HEK293 (cell line): ENCODE measurements around the gene IL17RC.

Source experiments
- CTCF ChIA-PET: fragments of 350-600 bp; formaldehyde crosslinking; extraction: SDS; loops from one replicate; lab custom pipeline; 2021; ENCODE audit warnings: antibody characterized with exemption; lab: Yijun Ruan, JAX
- POLR2A ChIA-PET: fragments of 300-600 bp; formaldehyde crosslinking; extraction: SDS; loops from one replicate; lab custom pipeline; 2020; ENCODE audit warnings: antibody characterized with exemption, inconsistent platforms; lab: Yijun Ruan, JAX
- H3K27ac ChIP-seq: fragments of 200-500 bp; sonication (Bioruptor generic); 2 replicates; pipeline ENCODE4 v1.5.1; 2014; ENCODE audit warnings: low read depth, low read length, control low read depth, inconsistent platforms; ENCODE audit errors: extremely low read depth
- H3K36me3 ChIP-seq, 2 experiments: fragments of 200-500 bp in 1 of 2; sonication (Bioruptor generic) in 1 of 2; 1 replicate in 1 of 2; 2 replicates in 1 of 2; pipeline ENCODE4 v1.5.1; 2014 to 2017; ENCODE audit warnings: inconsistent platforms in 2 of 2, low read length in 2 of 2; ENCODE audit not compliant: control insufficient read depth in 2 of 2, insufficient read depth in 1 of 2
- H3K4me1 ChIP-seq: fragments of 200-500 bp; sonication (Bioruptor generic); 2 replicates; pipeline ENCODE4 v1.5.1; 2014; ENCODE audit warnings: mild to moderate bottlenecking, low read length, inconsistent platforms; ENCODE audit not compliant: control insufficient read depth, insufficient read depth
- H3K4me3 ChIP-seq: 2 replicates; pipeline ENCODE4 v1.5.1; 2011; ENCODE audit warnings: low read depth, mild to moderate bottlenecking, control low read depth, low read length, moderate library complexity
- H3K9me3 ChIP-seq: fragments of 200-500 bp; sonication (Bioruptor generic); 2 replicates; pipeline ENCODE4 v1.5.1; 2014; ENCODE audit warnings: low read depth, low read length, inconsistent platforms; ENCODE audit not compliant: control insufficient read depth, insufficient read depth
- GLI2 ChIP-seq: fragments of 450-650 bp; formaldehyde crosslinking; IDR thresholded peaks from 2 replicates; pipeline ENCODE4; 2017; ENCODE audit warnings: missing biosample characterization, missing genetic modification characterization, low read depth, borderline replicate concordance
- HOXC10 ChIP-seq: sonication (generic); formaldehyde crosslinking; IDR thresholded peaks from 2 replicates; pipeline ENCODE4 v1.8.1; 2023; ENCODE audit warnings: mild to moderate bottlenecking, missing genetic modification reagents
- IKZF3 ChIP-seq: fragments of 450-650 bp; IDR thresholded peaks from 2 replicates; pipeline ENCODE4 v1.5.0; 2018; ENCODE audit warnings: missing biosample characterization, mild to moderate bottlenecking, missing genetic modification characterization, moderate library complexity
- REPIN1 ChIP-seq: fragments of 450-650 bp; formaldehyde crosslinking; IDR thresholded peaks from 2 replicates; pipeline ENCODE4 v1.5.1; 2017; ENCODE audit warnings: missing biosample characterization, missing genetic modification characterization, low read depth
- REST ChIP-seq: fragments of 450-650 bp; formaldehyde crosslinking; IDR thresholded peaks from 2 replicates; pipeline ENCODE4 v1.5.1; 2016; ENCODE audit warnings: missing biosample characterization, missing genetic modification characterization
- SCRT1 ChIP-seq: fragments of 450-650 bp; formaldehyde crosslinking; IDR thresholded peaks from 2 replicates; pipeline ENCODE4 v1.5.1; 2016; ENCODE audit warnings: missing biosample characterization, missing genetic modification characterization, borderline replicate concordance
- ZBTB48 ChIP-seq: fragments of 450-650 bp; formaldehyde crosslinking; IDR thresholded peaks from 2 replicates; pipeline ENCODE4 v1.5.1; 2016; ENCODE audit warnings: missing biosample characterization, missing genetic modification characterization
- ZBTB7A ChIP-seq: fragments of 450-650 bp; formaldehyde crosslinking; IDR thresholded peaks from 2 replicates; pipeline ENCODE4 v1.5.1; 2016; ENCODE audit warnings: low read depth, missing biosample characterization, missing genetic modification characterization
- ZNF121 ChIP-seq: fragments of 450-650 bp; formaldehyde crosslinking; IDR thresholded peaks from 2 replicates; pipeline ENCODE4 v1.5.1; 2016; ENCODE audit warnings: missing biosample characterization, missing genetic modification characterization
- ZNF140 ChIP-seq: fragments of 450-650 bp; formaldehyde crosslinking; IDR thresholded peaks from 2 replicates; pipeline ENCODE4 v1.5.1; 2016; ENCODE audit warnings: missing biosample characterization, missing genetic modification characterization
- ZNF214 ChIP-seq: fragments of 450-650 bp; formaldehyde crosslinking; IDR thresholded peaks from 2 replicates; pipeline ENCODE4 v1.5.1; 2017; ENCODE audit warnings: missing biosample characterization, mild to moderate bottlenecking, missing genetic modification characterization, borderline replicate concordance
- ZNF366 ChIP-seq: fragments of 450-650 bp; formaldehyde crosslinking; conservative IDR thresholded peaks from 2 replicates; pipeline ENCODE4 v1.5.1; 2016; ENCODE audit warnings: missing biosample characterization, missing genetic modification characterization
- ZNF544 ChIP-seq: fragments of 450-650 bp; formaldehyde crosslinking; IDR thresholded peaks from 2 replicates; pipeline ENCODE4 v1.5.0; 2017; ENCODE audit warnings: missing biosample characterization, missing genetic modification characterization
- ZNF548 ChIP-seq: fragments of 450-650 bp; formaldehyde crosslinking; IDR thresholded peaks from 2 replicates; pipeline ENCODE4 v1.5.1; 2016; ENCODE audit warnings: missing biosample characterization, missing genetic modification characterization
- ZNF571 ChIP-seq: fragments of 450-650 bp; formaldehyde crosslinking; IDR thresholded peaks from 2 replicates; pipeline ENCODE4 v1.5.0; 2017; ENCODE audit warnings: missing biosample characterization, missing genetic modification characterization
- ZNF621 ChIP-seq: fragments of 450-650 bp; formaldehyde crosslinking; IDR thresholded peaks from 2 replicates; pipeline ENCODE4 v1.5.1; 2017; ENCODE audit warnings: missing biosample characterization, missing genetic modification characterization
- ZNF623 ChIP-seq: fragments of 450-650 bp; formaldehyde crosslinking; IDR thresholded peaks from 2 replicates; pipeline ENCODE4 v1.5.1; 2016; ENCODE audit warnings: missing biosample characterization, missing genetic modification characterization
- ZNF792 ChIP-seq: fragments of 450-650 bp; formaldehyde crosslinking; IDR thresholded peaks from 2 replicates; pipeline ENCODE4 v1.5.1; 2016; ENCODE audit warnings: missing biosample characterization, missing genetic modification characterization

IL17RC gene

GRCh38 chr3:9886328-9886727, 30.6 kb upstream of the IL17RC start:
- POLR2A ChIA-PET = no interaction called here
- Histone ChIP-seq H3K4me3 (no peak overlapping the region), H3K4me1 (no peaks in the 10 kb centered on the region), H3K9me3 (no peaks in the 10 kb centered on the region), H3K27ac (no peak overlapping the region)
- CTCF ChIA-PET = no interaction called here
- TF ChIP-seq ZNF121 (tag by site-specific recombination) = peak; percentile 96
- no peak for TF ChIP-seq ZBTB7A (tag by site-specific recombination)
- TF ChIP-seq, all 188 proteins: peak for 1
- no peaks in the 10 kb centered on the region for H3K36me3 ChIP-seq

GRCh38 chr3:9887480-9887879, 29.4 kb upstream of the IL17RC start:
- POLR2A ChIA-PET = no interaction called here
- TF ChIP-seq ZNF214 (tag by site-specific recombination) (no peak), REST (tag by site-specific recombination) (no peak), ZNF544 (tag by site-specific recombination) (no peak), ZBTB7A (tag by site-specific recombination) (no peak), ZNF140 (tag by site-specific recombination) (no peak), ZNF571 (no peak), ZNF623 (tag by site-specific recombination) (no peak), HOXC10 (CRISPR knock-in tag) (no peak), ZNF621 (tag by site-specific recombination) (no peak), GLI2 (tag by site-specific recombination) (no peak), ZNF792 (tag by site-specific recombination) (no peak), ZNF548 (tag by site-specific recombination) (no peak), ZBTB48 (tag by site-specific recombination) (no peak), IKZF3 (tag by site-specific recombination) (no peak), REPIN1 (tag by site-specific recombination) (no peak), SCRT1 (tag by site-specific recombination) (no peak)
- no peaks in the 10 kb centered on the region for H3K4me1 ChIP-seq
- no peak overlapping the region for H3K4me3 ChIP-seq
- no peak overlapping the region for H3K27ac ChIP-seq
- H3K9me3 ChIP-seq = no peaks in the 10 kb centered on the region
- CTCF ChIA-PET = no interaction called here
- peaks cover under 1 to 3% of the 10 kb centered on the region in 2 experiments; a peak in 2 of 3 replicates for H3K36me3 ChIP-seq

DNA sequence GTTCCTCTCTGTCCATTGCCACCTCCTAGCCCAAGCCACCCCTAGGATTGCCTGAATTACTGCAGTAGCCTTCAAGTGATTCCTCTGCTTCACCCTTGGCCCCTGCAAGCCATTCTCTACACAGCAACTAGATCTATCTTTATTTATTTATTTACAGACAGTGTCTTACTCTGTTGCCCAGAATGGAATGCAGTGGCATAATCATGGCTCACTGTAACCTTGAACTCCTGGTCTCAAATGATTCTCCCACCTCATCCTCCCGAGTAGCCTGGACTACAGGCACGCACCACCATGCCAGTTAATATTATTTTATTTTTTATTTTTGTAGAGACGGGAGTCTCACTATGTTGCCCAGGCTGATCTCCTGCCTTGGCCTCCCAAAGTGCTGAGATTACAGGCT, 28.4 kb upstream of the IL17RC start:
- Histone ChIP-seq H3K9me3 (no peaks in the 10 kb centered on the region), H3K27ac (no peak overlapping the region), H3K4me3 (no peak overlapping the region), H3K36me3 (peaks cover 5 to 13% of the 10 kb centered on the region in 2 experiments), H3K4me1 (no peaks in the 10 kb centered on the region)
- ChIA-PET CTCF (no interaction called here), POLR2A (no interaction called here)
- TF ChIP-seq ZNF366 (tag by site-specific recombination) = no peak
- TF ChIP-seq ZNF121 (tag by site-specific recombination) = 0 out of 2 replicates have a peak, but pooled peaks have one; percentile 58
